Stomach smooth muscle (tissue), 2 donors: ENCODE measurements around the gene SORCS1.

ENCODE experiments used
- H3K27ac ChIP-seq: one replicate; pipeline ENCODE4 v1.7.0; 2013; ENCODE audit warnings: mild to moderate bottlenecking, low read length, inconsistent platforms
- H3K27me3 ChIP-seq, 2 donors: one replicate each; pipeline ENCODE4 v1.7.0; 2013; ENCODE audit warnings: low read length in 2 of 2; ENCODE audit not compliant: insufficient read depth in 2 of 2, control insufficient read depth in 1 of 2
- H3K36me3 ChIP-seq, 2 donors: one replicate each; pipeline ENCODE4 v1.7.0; 2013; ENCODE audit warnings: low read length in 2 of 2; ENCODE audit not compliant: control insufficient read depth in 2 of 2, insufficient read depth in 2 of 2
- H3K4me1 ChIP-seq: one replicate; pipeline ENCODE4 v1.7.0; 2013; ENCODE audit warnings: low read length; ENCODE audit not compliant: control insufficient read depth, insufficient read depth
- H3K4me3 ChIP-seq, 2 donors: one replicate each; pipeline ENCODE4 v1.7.0; 2013; ENCODE audit warnings: low read length in 2 of 2
- H3K9ac ChIP-seq, 2 donors: one replicate each; pipeline ENCODE4 v1.7.0; 2013; ENCODE audit warnings: low read length in 2 of 2, mild to moderate bottlenecking in 1 of 2
- H3K9me3 ChIP-seq, 2 donors: one replicate each; pipeline ENCODE4 v1.7.0; 2013; ENCODE audit warnings: low read length in 2 of 2; ENCODE audit not compliant: control insufficient read depth in 2 of 2
- donor health status: healthy.
- donor health status: Pancreatic carcinoma.

The SORCS1 gene

GRCh38 chr10:107019154-107019553, 145.4 kb downstream of the SORCS1 start:
- no peak overlapping the region for H3K9ac ChIP-seq
- no peaks in the 10 kb centered on the region for H3K36me3 ChIP-seq
- no peaks in the 10 kb centered on the region for H3K4me1 ChIP-seq
- no peak overlapping the region for H3K27ac ChIP-seq
- no peaks in the 10 kb centered on the region for H3K9me3 ChIP-seq
- no peak overlapping the region for H3K4me3 ChIP-seq
- H3K27me3 ChIP-seq: no peaks in the 10 kb centered on the region

- Histone ChIP-seq H3K4me1 (no peaks in the 10 kb centered on the region), H3K27ac (no peak overlapping the region), H3K9ac (no peak overlapping the region), H3K27me3 (no peaks in the 10 kb centered on the region), H3K9me3 (no peaks in the 10 kb centered on the region), H3K36me3 (no peaks in the 10 kb centered on the region), H3K4me3 (no peak overlapping the region)
Measured at GRCh38 chr10:107013258-107014006, 151.1 kb downstream of the SORCS1 start.

GRCh38 chr10:107011992-107012391, 152.5 kb downstream of the SORCS1 start:
- Histone ChIP-seq H3K9me3 (peaks cover 0 to 3% of the 10 kb centered on the region in 2 donors), H3K4me1 (no peaks in the 10 kb centered on the region), H3K36me3 (no peaks in the 10 kb centered on the region), H3K9ac (no peak overlapping the region), H3K27me3 (no peaks in the 10 kb centered on the region), H3K27ac (no peak overlapping the region), H3K4me3 (no peak overlapping the region)

DNA sequence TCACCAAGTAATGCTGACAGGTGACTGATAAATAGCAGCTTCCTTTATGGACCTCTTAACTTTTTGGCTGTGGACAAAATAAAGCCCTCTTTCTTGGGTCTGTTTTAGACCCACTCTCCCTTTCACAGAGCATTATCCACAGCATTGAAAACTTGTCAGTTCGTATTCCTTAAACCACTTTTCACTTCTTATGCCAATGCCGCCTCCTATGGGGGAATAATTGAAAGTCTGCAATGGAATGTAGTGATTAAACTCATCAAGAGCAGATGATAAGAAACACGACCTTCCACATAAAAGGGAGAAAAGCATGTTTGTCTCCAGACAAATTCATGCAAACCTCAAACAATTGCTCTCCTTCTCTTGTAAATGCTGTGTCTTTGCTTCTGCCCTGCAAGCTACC, 153.4 kb downstream of the SORCS1 start:
- no peaks in the 10 kb centered on the region for H3K27me3 ChIP-seq
- no peaks in the 10 kb centered on the region for H3K4me1 ChIP-seq
- no peak overlapping the region for H3K4me3 ChIP-seq
- no peaks in the 10 kb centered on the region for H3K36me3 ChIP-seq
- no peak overlapping the region for H3K9ac ChIP-seq
- H3K27ac ChIP-seq: no peak overlapping the region
- peaks cover 0 to 4% of the 10 kb centered on the region in 2 donors for H3K9me3 ChIP-seq

GRCh38 chr10:107010531-107010930, 154.0 kb downstream of the SORCS1 start:
- Histone ChIP-seq H3K9ac (no peak overlapping the region), H3K9me3 (peaks cover 0 to 4% of the 10 kb centered on the region in 2 donors), H3K27ac (no peak overlapping the region), H3K27me3 (no peaks in the 10 kb centered on the region), H3K4me3 (no peak overlapping the region), H3K4me1 (no peaks in the 10 kb centered on the region), H3K36me3 (no peaks in the 10 kb centered on the region)

DNA sequence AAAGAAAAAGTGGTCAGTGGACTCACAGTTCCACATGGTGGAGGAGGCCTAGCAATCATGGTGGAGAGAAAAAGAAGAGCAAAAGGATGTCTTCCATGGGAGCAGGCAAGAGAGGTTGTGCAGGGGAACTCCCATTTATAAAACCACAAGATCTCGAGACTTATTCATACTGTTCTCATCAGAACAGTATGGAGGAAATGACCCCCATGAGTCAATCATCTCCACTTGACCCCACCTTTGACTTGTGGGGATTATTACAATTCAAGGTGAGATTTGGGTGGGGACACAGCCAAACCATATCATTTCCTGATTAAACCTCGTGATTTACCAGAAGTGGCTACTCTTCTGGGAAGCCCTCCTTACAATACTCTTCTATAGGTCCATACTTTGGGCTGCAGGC, 160.1 kb downstream of the SORCS1 start:
- Histone ChIP-seq H3K9ac (no peak overlapping the region), H3K4me3 (no peak overlapping the region), H3K4me1 (no peaks in the 10 kb centered on the region), H3K9me3 (peaks cover 0 to 4% of the 10 kb centered on the region in 2 donors), H3K27me3 (no peaks in the 10 kb centered on the region), H3K27ac (no peak overlapping the region), H3K36me3 (no peaks in the 10 kb centered on the region)

DNA sequence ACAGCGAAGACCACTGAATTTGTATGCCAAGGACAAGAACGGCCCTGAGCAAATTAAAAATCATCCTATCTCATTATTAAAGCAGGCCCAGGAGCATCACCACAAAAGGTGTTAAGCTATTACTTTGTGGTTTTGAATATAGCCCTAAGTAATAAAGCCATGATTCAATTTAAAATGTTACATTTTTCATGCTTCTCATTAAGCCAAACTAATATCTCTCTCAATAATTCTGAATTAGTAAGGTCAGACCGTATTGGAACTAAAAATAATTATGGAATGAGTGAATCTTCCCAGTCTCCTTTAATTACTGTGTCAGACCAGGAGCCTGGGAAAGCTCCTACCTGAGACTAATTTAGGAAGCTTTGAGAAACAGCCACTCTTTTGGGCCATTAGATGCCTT, 162.4 kb downstream of the SORCS1 start:
- Histone ChIP-seq H3K9ac (no peak overlapping the region), H3K9me3 (peaks cover 0 to 2% of the 10 kb centered on the region in 2 donors), H3K27me3 (no peaks in the 10 kb centered on the region), H3K4me3 (no peak overlapping the region), H3K36me3 (no peaks in the 10 kb centered on the region), H3K4me1 (no peaks in the 10 kb centered on the region), H3K27ac (no peak overlapping the region)

DNA sequence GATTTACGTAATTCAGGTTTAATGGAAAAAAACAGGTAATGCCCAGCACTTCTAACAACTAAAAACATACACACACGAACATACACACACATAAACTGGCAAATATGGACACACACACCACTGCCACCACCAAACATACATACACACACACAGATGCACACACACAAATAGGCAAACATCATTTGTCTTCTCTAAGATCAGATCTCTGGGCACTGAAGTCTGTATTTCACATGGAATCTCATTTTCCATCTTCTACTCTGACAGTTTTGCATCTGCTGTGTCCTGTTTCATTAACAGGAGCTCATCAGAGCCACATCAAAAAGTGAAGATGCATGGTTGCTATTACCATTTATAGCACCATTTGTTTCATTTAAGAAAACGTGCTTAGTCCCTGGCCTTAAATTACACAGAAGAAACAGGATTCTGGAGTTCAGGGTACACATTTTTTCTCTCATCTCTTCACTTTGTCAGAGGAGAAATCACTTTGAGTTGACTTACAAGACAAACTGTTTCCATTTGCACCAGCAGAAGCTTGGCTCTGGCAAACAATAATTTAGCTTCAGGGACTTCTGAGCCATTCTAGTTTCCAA, 165.3 kb downstream of the SORCS1 start:
- Histone ChIP-seq H3K27ac (no peak overlapping the region), H3K9me3 (no peaks in the 10 kb centered on the region), H3K4me3 (no peak overlapping the region), H3K36me3 (no peaks in the 10 kb centered on the region), H3K27me3 (no peaks in the 10 kb centered on the region), H3K4me1 (no peaks in the 10 kb centered on the region), H3K9ac (no peak overlapping the region)

DNA sequence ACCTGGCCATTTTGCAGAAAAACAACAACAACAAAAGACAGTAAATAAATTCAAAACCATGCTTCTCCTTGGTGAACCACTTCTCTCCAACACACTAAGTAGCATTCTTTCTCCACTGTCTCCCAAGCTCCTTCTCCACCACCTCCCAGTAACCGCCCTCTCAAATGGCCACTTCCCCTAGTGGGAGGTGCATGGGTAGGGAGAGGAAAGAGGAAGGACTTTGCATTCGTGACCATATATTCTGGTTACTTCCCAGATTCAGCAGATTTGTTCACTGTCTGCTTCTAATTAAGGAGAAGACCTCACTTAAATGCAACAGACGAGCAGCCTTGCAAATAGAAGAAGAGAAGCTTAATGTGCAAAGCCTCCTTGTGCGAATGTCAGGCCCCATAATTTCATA, 166.8 kb downstream of the SORCS1 start:
- Histone ChIP-seq H3K27me3 (no peaks in the 10 kb centered on the region), H3K27ac (no peak overlapping the region), H3K4me3 (no peak overlapping the region), H3K9ac (no peak overlapping the region), H3K4me1 (no peaks in the 10 kb centered on the region), H3K36me3 (no peaks in the 10 kb centered on the region), H3K9me3 (no peaks in the 10 kb centered on the region)

DNA sequence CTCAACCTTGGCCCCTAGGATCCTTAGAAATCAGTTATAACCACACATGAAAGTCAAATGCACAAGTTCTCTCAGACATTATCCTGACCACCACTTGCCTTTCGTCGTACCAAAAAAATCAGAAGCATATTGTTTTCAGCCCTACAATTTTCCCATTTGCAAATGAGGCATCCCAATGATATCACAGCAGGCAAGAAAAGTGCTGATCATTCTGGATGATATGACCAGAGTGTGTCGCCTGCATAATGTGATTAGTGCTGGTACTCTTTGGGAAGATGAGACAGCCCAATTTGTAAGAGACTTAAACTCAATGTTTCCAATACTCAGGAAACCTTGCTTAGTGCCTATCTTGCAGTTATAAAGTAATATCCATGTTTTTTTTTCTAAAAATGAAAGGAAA, 168.0 kb downstream of the SORCS1 start:
- Histone ChIP-seq H3K9me3 (no peaks in the 10 kb centered on the region), H3K9ac (no peak overlapping the region), H3K27ac (no peak overlapping the region), H3K36me3 (no peaks in the 10 kb centered on the region), H3K4me1 (no peaks in the 10 kb centered on the region), H3K4me3 (no peak overlapping the region), H3K27me3 (no peaks in the 10 kb centered on the region)

DNA sequence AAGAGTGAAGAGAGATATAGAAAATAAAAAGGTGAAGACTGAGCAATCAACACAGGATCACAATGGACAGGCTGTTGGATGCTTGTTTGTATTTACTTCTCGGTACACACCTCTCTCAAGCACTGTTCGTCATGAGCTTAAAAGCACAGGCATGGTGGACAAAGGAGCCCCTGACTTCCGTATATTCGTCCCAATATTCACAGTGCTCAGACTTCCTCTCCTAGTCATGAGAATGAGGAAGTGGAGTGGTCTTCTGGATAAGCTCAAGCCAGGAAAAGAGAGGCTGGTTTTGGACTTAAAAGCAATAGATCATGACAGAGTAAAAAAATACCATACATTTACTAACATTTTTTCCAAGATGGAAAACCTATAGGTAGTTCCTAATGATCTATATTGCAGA, 172.5 kb downstream of the SORCS1 start:
- Histone ChIP-seq H3K9me3 (no peaks in the 10 kb centered on the region), H3K4me3 (no peak overlapping the region), H3K4me1 (no peaks in the 10 kb centered on the region), H3K27ac (no peak overlapping the region), H3K9ac (no peak overlapping the region), H3K27me3 (no peaks in the 10 kb centered on the region), H3K36me3 (no peaks in the 10 kb centered on the region)
